K562 (cell line): ENCODE measurements around the gene MGAT4D. TPM values are rescaled to one million over a fixed set of nuclear protein-coding genes. Genes with fewer than 3 reads are reported as not detected.

ENCODE experiments used
- ATAC-seq: fragments of 200-7000 bp; cut with Tn5 transposase; 3 replicates; pipeline ENCODE4 v1.9.1; 2020; ENCODE audit warnings: moderate library complexity
- BruUV-seq: library from RNA; stranded (reverse); fragments of 400-500 nt; replicated peaks from 2 replicates; lab custom pipeline; 2021; lab: Mats Ljungman, UMichigan
- CTCF ChIA-PET: fragments of 300-600 bp; formaldehyde crosslinking; extraction: SDS; loops from one replicate; lab custom pipeline; 2021; ENCODE audit warnings: low intra/inter-chr PET ratio; lab: Yijun Ruan, JAX
- POLR2A ChIA-PET: fragments of 300-600, 350-650 bp; sonication (Branson Sonifier 250); formaldehyde crosslinking; extraction: SDS; loops from one replicate; lab custom pipeline; 2021; ENCODE audit warnings: antibody characterized with exemption, inconsistent platforms; lab: Yijun Ruan, JAX
- DNase-seq, 4 experiments: peaks; one replicate each; pipeline versions ENCODE4 v3.0.0 to v3.0.0-alpha.2; 2011 to 2018; ENCODE audit warnings: low spot score in 3 of 4, mixed read lengths in 3 of 4; ENCODE audit errors: extremely low read depth in 1 of 4
- FAIRE-seq: peaks from 2 replicates; lab custom pipeline; 2011; peaks lifted over from hg19 to GRCh38; lab: Jason Lieb, UNC
- H2AFZ ChIP-seq: 2 replicates; pipeline ENCODE4 v1.6.0; 2011; ENCODE audit warnings: low read depth, low read length, control low read depth, inconsistent platforms
- H3K27ac ChIP-seq: fragments of 200-600 bp; 3 replicates; pipeline ENCODE4 v1.8.0; 2011; ENCODE audit warnings: low read depth, mild to moderate bottlenecking, control low read depth, inconsistent platforms, low read length, moderate library complexity, mixed read lengths; ENCODE audit errors: extremely low read depth
- H3K27me3 ChIP-seq, 2 experiments: fragments of 300-600 bp in 1 of 2; 2 replicates in 1 of 2; 3 replicates in 1 of 2; pipeline versions ENCODE4 v1.6.0 to v1.8.0; 2011; ENCODE audit warnings: inconsistent platforms in 2 of 2, low read length in 2 of 2, mild to moderate bottlenecking in 1 of 2, mixed read lengths in 1 of 2, moderate library complexity in 1 of 2; ENCODE audit not compliant: control insufficient read depth in 2 of 2, insufficient read depth in 2 of 2
- H3K36me3 ChIP-seq: fragments of 300-600 bp; 3 replicates; pipeline ENCODE4 v1.8.0; 2011; ENCODE audit warnings: mild to moderate bottlenecking, low read length, inconsistent platforms; ENCODE audit not compliant: control insufficient read depth, insufficient read depth
- H3K4me1 ChIP-seq, 2 experiments: fragments of 200-600 bp in 1 of 2; replicated peaks in 1 of 2; 2 replicates in 1 of 2; 3 replicates in 1 of 2; pipeline versions ENCODE4 v1.5.1 to v1.8.0; 2011; ENCODE audit warnings: inconsistent platforms in 2 of 2, low read length in 2 of 2, mild to moderate bottlenecking in 1 of 2, mixed read lengths in 1 of 2, moderate library complexity in 1 of 2; ENCODE audit not compliant: control insufficient read depth in 2 of 2, insufficient read depth in 2 of 2
- H3K4me2 ChIP-seq: 2 replicates; pipeline ENCODE4 v1.6.1; 2011; ENCODE audit warnings: low read length, control low read depth, inconsistent platforms, mixed read lengths; ENCODE audit not compliant: insufficient read depth
- H3K4me3 ChIP-seq: fragments of 200-600 bp; sonication (generic), shearing (Covaris generic); 2 replicates; pipeline ENCODE4 v1.5.1; 2016; ENCODE audit warnings: control low read depth, inconsistent platforms
- H3K79me2 ChIP-seq: fragments of 200-600 bp; 3 replicates; pipeline ENCODE4 v1.8.0; 2011; ENCODE audit warnings: low read length, inconsistent platforms; ENCODE audit not compliant: control insufficient read depth, insufficient read depth
- H3K9ac ChIP-seq, 2 experiments: 2 replicates each; pipeline versions ENCODE4 v1.6.0 to v1.6.1; 2011; ENCODE audit warnings: low read depth in 2 of 2, low read length in 2 of 2, control low read depth in 1 of 2, inconsistent platforms in 1 of 2, mild to moderate bottlenecking in 1 of 2, mixed read lengths in 1 of 2; ENCODE audit not compliant: insufficient read depth in 1 of 2
- H3K9me1 ChIP-seq: one replicate; pipeline ENCODE4 v1.6.0; 2011; ENCODE audit warnings: inconsistent platforms, mild to moderate bottlenecking, low read length, moderate library complexity; ENCODE audit not compliant: control insufficient read depth, insufficient read depth
- H3K9me3 ChIP-seq: replicated peaks from 2 replicates; pipeline ENCODE4 v1.5.1; 2011; ENCODE audit warnings: low read depth, low read length, inconsistent platforms; ENCODE audit not compliant: control insufficient read depth, insufficient read depth
- H4K20me1 ChIP-seq: replicated peaks from 2 replicates; pipeline ENCODE4 v1.6.1; 2011; ENCODE audit warnings: low read length, inconsistent platforms, mixed read lengths; ENCODE audit not compliant: control insufficient read depth, insufficient read depth
- ESRRA ChIP-seq: fragments of 450-650 bp; IDR thresholded peaks from 2 replicates; pipeline ENCODE4 v1.6.1; 2014; ENCODE audit warnings: low read depth, mild to moderate bottlenecking, moderate library complexity, borderline replicate concordance
- JUNB ChIP-seq: fragments of 450-650 bp; formaldehyde crosslinking; conservative IDR thresholded peaks from 2 replicates; pipeline ENCODE4 v1.4.0; 2020; ENCODE audit warnings: mild to moderate bottlenecking
- OTX1 ChIP-seq: fragments of 450-650 bp; formaldehyde crosslinking; IDR thresholded peaks from 2 replicates; pipeline ENCODE4 v1.4.0; 2022; ENCODE audit warnings: mild to moderate bottlenecking
- RHOXF2B ChIP-seq: fragments of 250-450 bp; sonication (Bioruptor Pico); conservative IDR thresholded peaks from 2 replicates; pipeline ENCODE4 v1.5.1; 2021
- RUNX1 ChIP-seq: sonication (generic); IDR thresholded peaks from 2 replicates; pipeline ENCODE4 v1.6.1; 2016; ENCODE audit warnings: antibody characterized with exemption, low read depth
- SMARCE1 ChIP-seq: fragments of 450-650 bp; IDR thresholded peaks from 2 replicates; pipeline ENCODE4 v1.7.1; 2016; ENCODE audit warnings: mild to moderate bottlenecking
- TBP ChIP-seq: optimal IDR thresholded peaks from 2 replicates; pipeline ENCODE3; 2011; ENCODE audit warnings: low read depth, low read length, improper control_type of control experiment
- TEAD1 ChIP-seq, 2 experiments: fragments of 450-650 bp in 1 of 2; sonication (generic) in 1 of 2; formaldehyde crosslinking; IDR thresholded peaks; 2 replicates each; pipeline versions ENCODE4 v1.4.0 to v1.8.0; 2020 to 2022; ENCODE audit warnings: mild to moderate bottlenecking in 2 of 2, missing genetic modification reagents in 1 of 2
- TEAD4 ChIP-seq, 2 experiments: sonication (generic) in 1 of 2; formaldehyde crosslinking in 1 of 2; IDR thresholded peaks; 2 replicates each; pipeline versions ENCODE4 v1.6.1 to v1.8.0; 2012 to 2022; ENCODE audit warnings: borderline replicate concordance in 1 of 2, inconsistent platforms in 1 of 2, low read length in 1 of 2, mild to moderate bottlenecking in 1 of 2, missing genetic modification reagents in 1 of 2
- ZNF695 ChIP-seq: fragments of 450-650 bp; formaldehyde crosslinking; IDR thresholded peaks from 2 replicates; pipeline ENCODE4 v1.4.0; 2020; ENCODE audit warnings: mild to moderate bottlenecking, moderate library complexity
- ZNF830 ChIP-seq: fragments of 250-450 bp; sonication (Bioruptor Pico); IDR thresholded peaks from 2 replicates; pipeline ENCODE4 v1.5.0; 2021; ENCODE audit warnings: mild to moderate bottlenecking
- WGBS: fragments of 100-300 bp; shearing (Covaris generic); methylation state at CpG from one replicate; pipeline ENCODE4 v1.1.6; 2016; ENCODE audit warnings: low coverage, mixed read lengths; ENCODE audit not compliant: insufficient coverage; ENCODE audit errors: missing lambda C conversion rate; 5-methylcytosine and 5-hydroxymethylcytosine counted together
- in situ Hi-C: fragments of 300-500 bp; cut with MboI; formaldehyde crosslinking; loops from 4 replicates; pipeline ENCODE4 v1.15.0; 2018; ENCODE audit warnings: inconsistent platforms, mixed read lengths
- intact Hi-C: fragments of 100-400 bp; cut with micrococcal nuclease; formaldehyde crosslinking; loops from 2 replicates; pipeline ENCODE4 v1.14.2; 2022
- polyA plus RNA-seq, 8 experiments: library from polyadenylated mRNA; depleted of rRNA in 4 of 8; stranded (reverse) in 5 of 8; unstranded in 3 of 8; fragments of >200 nt; fragmentation: Nextera tagmentation in 2 of 8; fragmentation: Illumina TruSeq in 1 of 8; extraction: Ambion mirVana in 2 of 8; extraction: Trizol in 1 of 8; gene quantifications; 2 replicates each; pipeline versions ENCODE4 v1.2.1 to v1.2.3, GENCODE V29; 2011 to 2014; ENCODE audit warnings: inconsistent platforms in 1 of 8, missing spikeins in 1 of 8
- total RNA-seq, 7 experiments: library from RNA; depleted of rRNA in 6 of 7; stranded (reverse); fragments of >200 nt in 6 of 7; fragmentation: Illumina TruSeq in 2 of 7; extraction: Trizol in 2 of 7; gene quantifications; 2 replicates each; pipeline versions ENCODE4 v1.2.1 to v1.2.3, GENCODE V29; 2011 to 2021; ENCODE audit warnings: low replicate concordance in 1 of 7
- TF ChIP-seq, protein P1 (sequence below): sonication (generic); formaldehyde crosslinking; IDR thresholded peaks from 2 replicates; pipeline ENCODE4 v1.4.0; 2020; ENCODE audit warnings: mild to moderate bottlenecking, missing genetic modification reagents
- TF ChIP-seq, protein P2 (sequence below), 2 experiments: fragments of 450-650 bp in 1 of 2; sonication (generic) in 1 of 2; formaldehyde crosslinking in 1 of 2; IDR thresholded peaks; 2 replicates each; pipeline versions ENCODE4 v1.7.1 to v1.9.0; 2016 to 2022; ENCODE audit warnings: inconsistent platforms in 1 of 2, mild to moderate bottlenecking in 1 of 2, missing genetic modification reagents in 1 of 2

Gene MGAT4D
- total and polyA plus RNA-seq, 9 of the 15 experiments (the other 6 are each of a cell fraction or from before 2014, with no cell fraction given) = not detected

DNA sequence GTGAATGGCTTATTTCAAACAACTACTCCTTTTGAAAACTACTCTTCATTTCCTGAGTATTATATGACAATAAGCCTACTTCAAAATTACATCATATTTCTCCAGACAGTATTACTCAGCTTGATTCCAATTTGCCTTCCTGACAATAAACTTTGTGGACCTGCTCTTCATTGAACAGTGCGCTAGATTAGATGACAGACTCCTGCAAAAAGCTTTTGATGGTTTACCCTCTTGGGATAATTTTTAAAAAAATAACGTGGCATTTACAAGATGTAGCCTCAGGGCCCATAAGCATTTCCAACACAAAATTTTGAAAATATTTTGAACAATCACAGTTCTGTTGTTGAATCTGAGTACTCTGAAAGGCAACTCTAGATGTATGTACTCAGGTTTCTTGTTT lies 25.9 kb downstream of the MGAT4D start:
- H3K4me3 ChIP-seq = no peak overlapping the region
- H3K27ac ChIP-seq = no peak overlapping the region
- intact Hi-C loops = no loop called here
- no peak overlapping the region for H2AFZ ChIP-seq
- H3K36me3 ChIP-seq = no peaks in the 10 kb centered on the region
- FAIRE-seq (no peak), DNase-seq (no peak), ATAC-seq (no peak)
- H4K20me1 ChIP-seq = no peaks in the 10 kb centered on the region
- no peak overlapping the region for H3K9ac ChIP-seq
- ChIA-PET POLR2A (no interaction called here), CTCF (no interaction called here)
- no peaks in the 10 kb centered on the region for H3K9me3 ChIP-seq
- no TSS peak for BruUV-seq
- no peaks in the 10 kb centered on the region for H3K79me2 ChIP-seq
- H3K9me1 ChIP-seq = no peaks in the 10 kb centered on the region
- WGBS = 0% methylated on average over 2 of the region's 2 CpGs
- H3K4me1 ChIP-seq = no peaks in the 10 kb centered on the region
- in situ Hi-C loops = no loop called here
- H3K4me2 ChIP-seq = no peak overlapping the region
- peaks cover 6 to 10% of the 10 kb centered on the region in 2 experiments; a peak in 4 of 5 replicates for H3K27me3 ChIP-seq
- TF ChIP-seq, protein P1, sequence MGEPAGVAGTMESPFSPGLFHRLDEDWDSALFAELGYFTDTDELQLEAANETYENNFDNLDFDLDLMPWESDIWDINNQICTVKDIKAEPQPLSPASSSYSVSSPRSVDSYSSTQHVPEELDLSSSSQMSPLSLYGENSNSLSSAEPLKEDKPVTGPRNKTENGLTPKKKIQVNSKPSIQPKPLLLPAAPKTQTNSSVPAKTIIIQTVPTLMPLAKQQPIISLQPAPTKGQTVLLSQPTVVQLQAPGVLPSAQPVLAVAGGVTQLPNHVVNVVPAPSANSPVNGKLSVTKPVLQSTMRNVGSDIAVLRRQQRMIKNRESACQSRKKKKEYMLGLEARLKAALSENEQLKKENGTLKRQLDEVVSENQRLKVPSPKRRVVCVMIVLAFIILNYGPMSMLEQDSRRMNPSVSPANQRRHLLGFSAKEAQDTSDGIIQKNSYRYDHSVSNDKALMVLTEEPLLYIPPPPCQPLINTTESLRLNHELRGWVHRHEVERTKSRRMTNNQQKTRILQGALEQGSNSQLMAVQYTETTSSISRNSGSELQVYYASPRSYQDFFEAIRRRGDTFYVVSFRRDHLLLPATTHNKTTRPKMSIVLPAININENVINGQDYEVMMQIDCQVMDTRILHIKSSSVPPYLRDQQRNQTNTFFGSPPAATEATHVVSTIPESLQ (CRISPR knock-in tag) = no peak
- TF ChIP-seq ZNF695 (CRISPR knock-in tag) = no peak
- TF ChIP-seq JUNB = no peak
- no peak for TF ChIP-seq RUNX1
- no peak for TF ChIP-seq OTX1 (CRISPR knock-in tag)
- no peak for TF ChIP-seq ZNF830
- no peak for TF ChIP-seq TEAD4 (IDR thresholded peaks at IDR 0.05; ENCODE audit: low read length)
- no peak for TF ChIP-seq TEAD4 (CRISPR knock-in tag; IDR thresholded peaks at IDR 0.05; ENCODE audit: borderline replicate concordance)
- TF ChIP-seq, protein P2, sequence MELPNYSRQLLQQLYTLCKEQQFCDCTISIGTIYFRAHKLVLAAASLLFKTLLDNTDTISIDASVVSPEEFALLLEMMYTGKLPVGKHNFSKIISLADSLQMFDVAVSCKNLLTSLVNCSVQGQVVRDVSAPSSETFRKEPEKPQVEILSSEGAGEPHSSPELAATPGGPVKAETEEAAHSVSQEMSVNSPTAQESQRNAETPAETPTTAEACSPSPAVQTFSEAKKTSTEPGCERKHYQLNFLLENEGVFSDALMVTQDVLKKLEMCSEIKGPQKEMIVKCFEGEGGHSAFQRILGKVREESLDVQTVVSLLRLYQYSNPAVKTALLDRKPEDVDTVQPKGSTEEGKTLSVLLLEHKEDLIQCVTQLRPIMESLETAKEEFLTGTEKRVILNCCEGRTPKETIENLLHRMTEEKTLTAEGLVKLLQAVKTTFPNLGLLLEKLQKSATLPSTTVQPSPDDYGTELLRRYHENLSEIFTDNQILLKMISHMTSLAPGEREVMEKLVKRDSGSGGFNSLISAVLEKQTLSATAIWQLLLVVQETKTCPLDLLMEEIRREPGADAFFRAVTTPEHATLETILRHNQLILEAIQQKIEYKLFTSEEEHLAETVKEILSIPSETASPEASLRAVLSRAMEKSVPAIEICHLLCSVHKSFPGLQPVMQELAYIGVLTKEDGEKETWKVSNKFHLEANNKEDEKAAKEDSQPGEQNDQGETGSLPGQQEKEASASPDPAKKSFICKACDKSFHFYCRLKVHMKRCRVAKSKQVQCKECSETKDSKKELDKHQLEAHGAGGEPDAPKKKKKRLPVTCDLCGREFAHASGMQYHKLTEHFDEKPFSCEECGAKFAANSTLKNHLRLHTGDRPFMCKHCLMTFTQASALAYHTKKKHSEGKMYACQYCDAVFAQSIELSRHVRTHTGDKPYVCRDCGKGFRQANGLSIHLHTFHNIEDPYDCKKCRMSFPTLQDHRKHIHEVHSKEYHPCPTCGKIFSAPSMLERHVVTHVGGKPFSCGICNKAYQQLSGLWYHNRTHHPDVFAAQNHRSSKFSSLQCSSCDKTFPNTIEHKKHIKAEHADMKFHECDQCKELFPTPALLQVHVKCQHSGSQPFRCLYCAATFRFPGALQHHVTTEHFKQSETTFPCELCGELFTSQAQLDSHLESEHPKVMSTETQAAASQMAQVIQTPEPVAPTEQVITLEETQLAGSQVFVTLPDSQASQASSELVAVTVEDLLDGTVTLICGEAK (IDR thresholded peaks at IDR 0.05) = no peak
- TF ChIP-seq, protein P2 (CRISPR knock-in tag; IDR thresholded peaks at IDR 0.05) = no peak
- TF ChIP-seq SMARCE1 = no peak
- no peak for TF ChIP-seq RHOXF2B (CRISPR knock-in tag)
- no peak for TF ChIP-seq ESRRA
- no peak for TF ChIP-seq TEAD1 (CRISPR knock-in tag; IDR thresholded peaks at IDR 0.05)
- TF ChIP-seq TBP = no peak
